Stomach (tissue), 4 donors: Measurements from ENCODE around the gene FAXDC2.

ENCODE experiments used
- EP300 ChIP-seq: sonication (generic); formaldehyde crosslinking; IDR thresholded peaks from one replicate; pipeline ENCODE4 v1.6.1; 2017; ENCODE audit warnings: antibody characterized with exemption
- TF ChIP-seq, protein P1 (sequence below), 7 experiments: fragments of 450-650 bp in 4 of 7; fragments of 200-600 bp in 3 of 7; sonication (generic) in 3 of 7; IDR thresholded peaks; one replicate each; pipeline ENCODE4 v1.5.1; 2016 to 2019; ENCODE audit warnings: antibody characterized with exemption in 7 of 7, control low read depth in 2 of 7, mild to moderate bottlenecking in 1 of 7

DNA sequence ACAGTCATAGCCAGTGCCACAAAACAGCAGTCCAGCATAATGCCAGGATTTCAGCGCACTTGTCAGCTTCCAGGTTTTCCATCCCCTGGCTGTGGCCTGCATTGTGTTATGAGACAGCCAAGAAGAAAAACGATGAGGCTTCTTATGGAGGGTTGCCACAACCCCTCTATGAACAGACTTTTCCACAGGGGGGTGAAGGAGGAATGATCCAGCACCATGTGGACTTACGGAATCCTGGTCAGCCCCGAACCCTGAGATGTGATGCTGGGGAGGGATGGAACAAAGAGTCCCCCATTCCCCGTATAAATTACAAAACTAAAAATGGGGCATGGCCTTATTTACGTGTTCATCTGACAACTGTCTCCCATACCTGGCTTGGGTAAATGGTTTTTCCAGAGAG lies 32.6 kb downstream of the FAXDC2 start:
- TF ChIP-seq, protein P1, sequence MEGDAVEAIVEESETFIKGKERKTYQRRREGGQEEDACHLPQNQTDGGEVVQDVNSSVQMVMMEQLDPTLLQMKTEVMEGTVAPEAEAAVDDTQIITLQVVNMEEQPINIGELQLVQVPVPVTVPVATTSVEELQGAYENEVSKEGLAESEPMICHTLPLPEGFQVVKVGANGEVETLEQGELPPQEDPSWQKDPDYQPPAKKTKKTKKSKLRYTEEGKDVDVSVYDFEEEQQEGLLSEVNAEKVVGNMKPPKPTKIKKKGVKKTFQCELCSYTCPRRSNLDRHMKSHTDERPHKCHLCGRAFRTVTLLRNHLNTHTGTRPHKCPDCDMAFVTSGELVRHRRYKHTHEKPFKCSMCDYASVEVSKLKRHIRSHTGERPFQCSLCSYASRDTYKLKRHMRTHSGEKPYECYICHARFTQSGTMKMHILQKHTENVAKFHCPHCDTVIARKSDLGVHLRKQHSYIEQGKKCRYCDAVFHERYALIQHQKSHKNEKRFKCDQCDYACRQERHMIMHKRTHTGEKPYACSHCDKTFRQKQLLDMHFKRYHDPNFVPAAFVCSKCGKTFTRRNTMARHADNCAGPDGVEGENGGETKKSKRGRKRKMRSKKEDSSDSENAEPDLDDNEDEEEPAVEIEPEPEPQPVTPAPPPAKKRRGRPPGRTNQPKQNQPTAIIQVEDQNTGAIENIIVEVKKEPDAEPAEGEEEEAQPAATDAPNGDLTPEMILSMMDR (IDR thresholded peaks at IDR 0.05) = no peak
- TF ChIP-seq EP300 = no peak
